Activated CD4-positive, alpha-beta T cell treated with anti-CD3 and anti-CD28 coated beads, Interleukin-2, Interleukin-4, amounts not matched to agents 100 ng/mL and 50 ng/mL, durations not matched to agents 16 hours and 8 hours (primary cell): ENCODE data around the gene OXTR.

Experiments
- DNase-seq: peaks from one replicate; pipeline ENCODE4 v3.0.0-alpha.2; 2020; ENCODE audit warnings: low spot score

Gene OXTR

GRCh38 chr3:8769088-8769822 lies at the start of gene OXTR:
OXTR (minus strand) TSS chr3:8769613; CDS start chr3:8768187, 1,426 bp downstream.
- peak; percentile 59 for DNase-seq

GRCh38 chr3:8817486-8817885 lies 48.1 kb upstream of the OXTR start:
- no peak for DNase-seq

GRCh38 chr3:8816106-8816505 lies 46.7 kb upstream of the OXTR start:
- DNase-seq: no peak

GRCh38 chr3:8813411-8813810 lies 44.0 kb upstream of the OXTR start:
- DNase-seq: no peak

GRCh38 chr3:8810561-8810960 lies 41.1 kb upstream of the OXTR start:
- DNase-seq: no peak

GRCh38 chr3:8805774-8806173 lies 36.4 kb upstream of the OXTR start:
- no peak for DNase-seq

GRCh38 chr3:8802256-8802655 lies 32.8 kb upstream of the OXTR start:
- DNase-seq: no peak

- no peak for DNase-seq
Measured at GRCh38 chr3:8800016-8800415, 30.6 kb upstream of the OXTR start.

GRCh38 chr3:8794247-8794646 lies 24.8 kb upstream of the OXTR start:
- DNase-seq: no peak

- DNase-seq: no peak
Measured at GRCh38 chr3:8793242-8793641, 23.8 kb upstream of the OXTR start.

- no peak for DNase-seq
Measured at GRCh38 chr3:8790529-8790928, 21.1 kb upstream of the OXTR start.

GRCh38 chr3:8784676-8785435 lies 15.4 kb upstream of the OXTR start:
- no peak for DNase-seq

- no peak for DNase-seq
Measured at GRCh38 chr3:8780279-8780678, 10.9 kb upstream of the OXTR start.

- DNase-seq: no peak
Measured at GRCh38 chr3:8778475-8778874, 9.1 kb upstream of the OXTR start.

GRCh38 chr3:8777978-8778267 lies 8.5 kb upstream of the OXTR start:
- no peak for DNase-seq

- no peak for DNase-seq
Measured at GRCh38 chr3:8777201-8777977, 8.0 kb upstream of the OXTR start.

- no peak for DNase-seq
Measured at GRCh38 chr3:8776406-8776805, 7.0 kb upstream of the OXTR start.

GRCh38 chr3:8775602-8776001 lies 6.2 kb upstream of the OXTR start:
- DNase-seq: no peak

- DNase-seq: no peak
Measured at GRCh38 chr3:8775181-8775580, 5.8 kb upstream of the OXTR start.

GRCh38 chr3:8773941-8774542 lies 4.6 kb upstream of the OXTR start:
- DNase-seq: no peak

GRCh38 chr3:8768364-8769087 lies 887 bp downstream of the OXTR start:
- DNase-seq: no peak
